ENCODE results near the gene ASPSCR1. TPM values are rescaled to one million over a fixed set of nuclear protein-coding genes. Genes with fewer than 3 reads are reported as not detected.

Gene ASPSCR1
- polyA plus RNA-seq, 12 donors, result 17.2 to 80.2 (median 21.5) TPM; not detected in 1

DNA sequence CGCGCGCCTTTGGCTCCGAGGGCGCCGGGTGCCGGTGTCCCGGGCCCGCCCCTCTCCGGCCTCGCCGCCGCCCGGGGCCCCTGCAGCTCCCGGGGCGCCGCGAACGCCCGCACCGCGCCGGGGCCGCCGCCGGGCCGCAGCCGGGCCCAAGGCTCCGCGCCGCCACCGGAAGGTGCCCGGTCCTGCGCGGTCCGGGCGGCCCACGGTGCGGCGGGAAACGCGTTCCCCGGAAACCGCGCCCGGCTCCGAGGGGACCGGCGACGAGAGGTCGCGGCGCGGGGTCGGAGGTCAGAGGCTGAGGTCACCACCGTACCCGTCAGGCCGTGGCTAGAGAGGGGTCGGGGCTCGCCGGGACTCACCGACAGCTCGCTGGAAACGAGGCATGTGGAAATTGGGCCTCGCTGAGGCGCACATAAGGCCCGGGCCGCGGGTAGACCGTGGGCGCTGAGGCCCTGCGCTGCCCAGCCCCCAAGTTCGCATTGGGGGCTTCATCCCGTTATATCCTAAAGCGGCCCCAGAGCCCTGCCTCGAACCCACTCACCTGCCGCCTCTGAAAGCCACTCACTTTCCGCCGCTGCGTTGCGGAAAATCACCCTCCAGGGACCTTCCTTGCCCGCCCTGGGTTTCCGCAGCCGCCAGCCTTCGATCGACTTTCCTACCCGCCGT, 88.3 kb downstream of the ASPSCR1 start, which contains the start of gene DUS1L:
Gene DUS1L (minus strand): TSS at position 167 of the 666 bp plus-strand sequence. CDS start 745 bp downstream, outside the sequence.
- peak; percentile 59 for DNase-seq

Other genes with a start within 250 kb of the ASPSCR1 start
- gene GCGR, start 173.5 kb upstream of the ASPSCR1 start, polyA plus RNA-seq (ENCODE audit: insufficient read length in 12 of 12), result under 1 TPM in 4 of 12 donors, not detected in 8; 0.18 to 0.33 (median 0.22) TPM
- gene MCRIP1, start 144.3 kb upstream of the ASPSCR1 start, polyA plus RNA-seq (ENCODE audit: insufficient read length in 12 of 12), result 100 to 1,000 TPM in 3 of 12 donors, 10 to 100 TPM in 8, not detected in 1; 73.5 to 264 (median 95.5) TPM
- 10 to 100 TPM in 11 of 12 donors, not detected in 1; 10.9 to 61.9 (median 26.1) TPM for gene PPP1R27, start 142.6 kb upstream of the ASPSCR1 start, polyA plus RNA-seq (ENCODE audit: insufficient read length in 12 of 12)
- gene P4HB, start 117.1 kb upstream of the ASPSCR1 start, polyA plus RNA-seq (ENCODE audit: insufficient read length in 12 of 12), result 100 to 1,000 TPM in 11 of 12 donors, not detected in 1; 346 to 655 (median 404) TPM
- 100 to 1,000 TPM in 11 of 12 donors, not detected in 1; 114 to 310 (median 158) TPM for gene ARHGDIA, start 106.3 kb upstream of the ASPSCR1 start, polyA plus RNA-seq (ENCODE audit: insufficient read length in 12 of 12)
- gene ALYREF, start 86.0 kb upstream of the ASPSCR1 start, polyA plus RNA-seq (ENCODE audit: insufficient read length in 12 of 12), result 100 to 1,000 TPM in 1 of 12 donors, 10 to 100 TPM in 11; 45.6 to 887 (median 57.3) TPM
- 100 to 1,000 TPM in 2 of 12 donors, 10 to 100 TPM in 9, not detected in 1; 52.4 to 123 (median 89.3) TPM for gene ANAPC11, start 85.9 kb upstream of the ASPSCR1 start, polyA plus RNA-seq (ENCODE audit: insufficient read length in 12 of 12)
- gene NPB, start 75.4 kb upstream of the ASPSCR1 start, polyA plus RNA-seq (ENCODE audit: insufficient read length in 12 of 12), result under 1 TPM in 10 of 12 donors, not detected in 2; 0.14 to 0.81 (median 0.49) TPM
- gene PCYT2, start 66.2 kb upstream of the ASPSCR1 start, polyA plus RNA-seq (ENCODE audit: insufficient read length in 12 of 12), result 10 to 100 TPM in 6 of 12 donors, 1 to 10 TPM in 5, not detected in 1; 8.1 to 17.0 (median 10.0) TPM
- 10 to 100 TPM in 2 of 12 donors, 1 to 10 TPM in 9, not detected in 1; 4.1 to 15.8 (median 6.4) TPM for gene SIRT7, start 59.5 kb upstream of the ASPSCR1 start, polyA plus RNA-seq (ENCODE audit: insufficient read length in 12 of 12)
- gene MAFG, start 49.9 kb upstream of the ASPSCR1 start, polyA plus RNA-seq (ENCODE audit: insufficient read length in 12 of 12), result 10 to 100 TPM in 11 of 12 donors, not detected in 1; 11.0 to 17.4 (median 13.7) TPM
- gene PYCR1, start 40.3 kb upstream of the ASPSCR1 start, polyA plus RNA-seq (ENCODE audit: insufficient read length in 12 of 12), result 100 to 1,000 TPM in 1 of 12 donors, 10 to 100 TPM in 10, not detected in 1; 46.4 to 100 (median 58.3) TPM
- gene MYADML2, start 30.4 kb upstream of the ASPSCR1 start, polyA plus RNA-seq (ENCODE audit: insufficient read length in 12 of 12), result 10 to 100 TPM in 9 of 12 donors, 1 to 10 TPM in 2, not detected in 1; 6.0 to 35.9 (median 18.5) TPM
- 1 to 10 TPM in 10 of 12 donors, not detected in 2; 1.9 to 7.7 (median 3.5) TPM for gene NOTUM, start 16.4 kb upstream of the ASPSCR1 start, polyA plus RNA-seq (ENCODE audit: insufficient read length in 12 of 12)
- 10 to 100 TPM in 11 of 12 donors, not detected in 1; 26.1 to 35.6 (median 30.8) TPM for gene CENPX, start 45.2 kb downstream of the ASPSCR1 start, polyA plus RNA-seq (ENCODE audit: insufficient read length in 12 of 12)
- 10 to 100 TPM in 2 of 12 donors, 1 to 10 TPM in 9, not detected in 1; 6.3 to 31.7 (median 8.0) TPM for gene LRRC45, start 45.7 kb downstream of the ASPSCR1 start, polyA plus RNA-seq (ENCODE audit: insufficient read length in 12 of 12)
- 10 to 100 TPM in 3 of 12 donors, 1 to 10 TPM in 8, not detected in 1; 4.0 to 28.9 (median 6.4) TPM for gene RAC3, start 54.0 kb downstream of the ASPSCR1 start, polyA plus RNA-seq (ENCODE audit: insufficient read length in 12 of 12)
- 10 to 100 TPM in 11 of 12 donors, not detected in 1; 26.8 to 54.2 (median 34.6) TPM for gene DCXR, start 60.1 kb downstream of the ASPSCR1 start, polyA plus RNA-seq (ENCODE audit: insufficient read length in 12 of 12)
- gene RFNG, start 74.2 kb downstream of the ASPSCR1 start, polyA plus RNA-seq (ENCODE audit: insufficient read length in 12 of 12), result 10 to 100 TPM in 11 of 12 donors, not detected in 1; 22.8 to 56.6 (median 30.1) TPM
- gene GPS1, start 74.3 kb downstream of the ASPSCR1 start, polyA plus RNA-seq (ENCODE audit: insufficient read length in 12 of 12), result 10 to 100 TPM in 11 of 12 donors, not detected in 1; 55.7 to 91.1 (median 62.2) TPM
- 10 to 100 TPM in 11 of 12 donors, not detected in 1; 37.9 to 72.2 (median 54.8) TPM for gene DUS1L, start 88.2 kb downstream of the ASPSCR1 start, polyA plus RNA-seq (ENCODE audit: insufficient read length in 12 of 12)
- gene FASN, start 120.6 kb downstream of the ASPSCR1 start, polyA plus RNA-seq (ENCODE audit: insufficient read length in 12 of 12), result 10 to 100 TPM in 11 of 12 donors, not detected in 1; 15.7 to 62.2 (median 24.1) TPM
- 10 to 100 TPM in 11 of 12 donors, not detected in 1; 18.1 to 66.0 (median 22.2) TPM for gene CCDC57, start 235.2 kb downstream of the ASPSCR1 start, polyA plus RNA-seq (ENCODE audit: insufficient read length in 12 of 12)

Data from muscle of arm (tissue), 12 donors.